ENCODE results near the gene ACOX1.

ACOX1 gene

GRCh38 chr17:75904749-75905521 is 74.0 kb downstream of the ACOX1 start, which contains the start of gene MRPL38:
TSS of gene MRPL38 (minus strand) at chr17:75904884. CDS start at chr17:75904875, 9 bp downstream.
- DNase-seq = peak; percentile 98

GRCh38 chr17:75902406-75902805 is 76.6 kb downstream of the ACOX1 start:
- no peak for DNase-seq

DNA sequence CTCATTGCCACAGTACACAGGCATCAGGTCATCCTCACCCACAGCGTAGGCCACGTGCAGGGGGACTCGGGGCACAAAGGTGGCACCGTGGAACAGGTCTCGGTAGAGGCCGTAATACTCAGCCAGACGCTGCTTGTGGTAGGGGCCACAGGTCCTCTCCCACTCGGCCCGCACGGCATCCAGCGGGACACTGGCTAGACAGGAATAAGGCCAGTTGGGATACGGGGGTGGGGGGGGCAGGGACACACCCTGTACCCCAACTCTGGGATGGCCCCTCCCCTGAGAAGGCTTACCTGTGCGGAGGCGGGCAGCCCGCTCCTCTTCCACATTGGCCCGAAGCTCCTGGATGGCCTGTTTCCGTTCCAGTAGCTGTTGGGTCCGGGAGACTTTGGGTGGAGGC is 77.2 kb downstream of the ACOX1 start:
- no peak for DNase-seq

GRCh38 chr17:75900691-75901533 is 78.1 kb downstream of the ACOX1 start:
- DNase-seq = no peak

DNA sequence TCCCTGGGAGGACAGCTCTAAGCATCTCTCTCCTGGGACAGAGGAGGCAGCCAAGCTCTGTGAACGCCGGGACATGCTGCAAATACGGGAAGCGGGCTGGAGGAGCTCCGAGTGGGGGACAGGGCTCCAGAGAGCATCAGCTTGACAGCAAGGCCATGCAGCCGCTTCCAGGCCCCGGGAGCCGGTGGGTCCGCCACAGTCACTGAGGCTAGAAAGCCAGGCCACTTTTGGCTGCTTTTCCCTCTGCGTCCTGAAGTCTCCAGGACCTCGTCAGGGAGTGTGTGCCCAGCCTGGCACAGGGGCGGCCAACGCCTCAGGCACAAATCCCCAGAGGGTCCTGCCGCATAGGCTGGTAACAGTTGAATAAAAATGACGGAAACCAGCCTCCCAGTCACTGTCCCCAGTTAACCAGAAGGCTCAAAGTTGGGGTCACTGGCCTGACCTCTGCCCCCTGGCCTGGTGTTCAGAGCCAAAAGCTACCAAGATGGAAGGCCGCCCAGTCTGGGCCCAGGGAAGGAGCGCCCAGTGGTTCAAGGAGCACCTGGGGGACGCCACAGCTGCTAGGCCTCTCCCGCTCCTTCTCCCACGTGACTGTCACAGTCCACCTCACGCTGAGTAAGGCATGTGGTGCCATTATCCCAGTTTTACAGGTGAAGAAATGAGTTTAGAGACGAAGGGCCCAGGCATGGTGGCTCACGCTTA is 79.0 kb downstream of the ACOX1 start:
- DNase-seq = no peak

- no peak for DNase-seq
Measured at GRCh38 chr17:75899353-75899752, 79.6 kb downstream of the ACOX1 start.

- DNase-seq = no peak
Measured at GRCh38 chr17:75898791-75899190, 80.2 kb downstream of the ACOX1 start.

DNA sequence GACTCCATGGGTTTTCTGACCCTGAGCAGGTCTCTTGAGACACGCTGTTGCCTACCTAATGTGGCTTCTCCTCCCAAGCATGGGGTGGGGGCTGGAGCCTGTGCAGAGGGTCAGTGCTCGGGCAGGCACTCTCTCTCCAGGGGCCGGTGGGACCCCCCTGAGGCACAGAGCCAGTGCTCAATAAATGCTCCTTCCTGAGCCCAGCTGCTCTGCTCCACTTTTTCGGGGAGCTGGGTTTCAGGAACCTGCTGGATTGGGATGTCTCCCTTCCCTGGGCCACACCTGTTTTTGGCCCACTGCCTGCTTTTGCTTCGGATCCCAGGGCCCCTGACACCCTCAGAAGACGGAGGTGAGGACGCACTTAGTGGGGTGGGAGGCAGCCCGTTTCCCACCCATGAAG is 80.9 kb downstream of the ACOX1 start:
- DNase-seq = no peak

DNA sequence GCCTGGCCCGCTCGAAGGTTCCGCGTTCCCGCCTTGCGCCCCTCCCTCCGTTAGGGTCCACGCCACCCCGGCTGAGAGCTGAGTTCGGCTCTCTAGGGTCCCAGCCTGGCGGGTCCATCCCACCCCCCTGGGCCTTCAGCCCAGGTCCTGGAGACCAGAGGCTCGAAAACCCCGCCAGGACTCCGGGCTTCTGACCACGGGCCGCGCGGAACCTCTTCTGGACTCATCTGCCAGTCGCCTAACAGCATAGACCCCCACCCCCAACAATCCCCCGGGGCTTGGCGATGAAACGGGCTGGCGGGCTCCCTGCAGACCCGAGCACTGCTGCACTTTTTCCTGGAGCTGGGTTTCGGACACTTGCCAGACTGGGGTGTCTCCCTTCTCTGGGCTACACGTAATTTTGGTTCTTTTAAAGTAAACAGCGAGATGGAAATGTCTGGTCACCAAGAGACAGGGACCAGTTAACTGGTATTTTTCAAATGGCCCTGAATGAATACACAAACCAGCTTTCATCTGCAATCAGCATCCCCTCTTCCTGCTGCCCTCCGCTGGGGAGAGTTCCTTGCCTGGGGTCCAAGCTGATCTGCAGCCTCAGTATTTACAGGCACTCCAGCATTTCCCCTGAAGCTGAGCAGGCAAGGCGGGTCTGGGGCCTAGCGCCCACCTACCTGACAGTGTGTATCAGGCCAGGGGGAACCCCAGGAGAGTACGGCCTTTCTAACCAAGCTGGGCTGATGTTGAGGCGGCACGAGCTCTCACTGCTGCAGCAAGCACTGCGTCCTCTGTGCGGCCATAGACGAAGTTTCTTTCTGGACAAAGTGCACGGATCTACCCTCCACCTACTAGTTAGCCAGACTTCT is 81.6 kb downstream of the ACOX1 start:
- no peak for DNase-seq

DNA sequence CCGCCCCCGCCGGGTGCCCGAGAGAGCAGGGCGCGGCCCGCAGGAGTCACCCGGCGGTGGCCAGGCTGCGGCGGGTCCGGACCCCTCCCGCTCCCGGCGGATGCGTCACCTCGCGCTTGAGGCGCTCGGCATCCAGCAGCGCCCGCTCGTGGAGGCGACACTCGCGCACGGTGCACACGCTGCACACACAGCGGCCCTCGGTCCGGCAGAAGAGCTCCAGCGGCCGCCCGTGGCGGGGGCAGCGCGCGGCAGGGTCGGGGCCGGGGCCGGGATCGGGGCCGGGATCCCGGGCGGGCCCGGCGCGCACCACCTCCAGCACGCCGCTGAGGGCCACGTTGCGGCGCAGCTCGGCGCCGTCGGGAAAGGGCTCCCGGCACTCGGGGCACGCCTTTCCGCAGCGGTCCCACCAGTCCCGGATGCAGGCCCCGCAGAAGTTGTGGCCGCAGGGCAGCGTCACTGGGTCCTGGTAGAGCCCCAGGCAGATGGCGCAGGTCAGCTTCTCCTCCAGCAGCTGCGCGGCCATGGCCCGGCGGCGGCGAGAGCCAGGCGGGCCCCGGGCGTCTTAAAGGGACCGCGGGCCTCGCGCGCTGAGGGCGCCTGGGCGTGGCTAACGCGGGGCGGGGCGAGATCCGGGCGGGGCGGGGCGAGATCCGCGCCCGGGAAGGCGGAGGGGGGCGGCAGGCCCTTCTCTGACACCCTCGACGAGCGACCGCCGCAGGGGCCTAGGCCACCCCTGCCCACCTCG is 82.4 kb downstream of the ACOX1 start, which contains the start of gene TRIM65:
TRIM65 (minus strand) TSS at position 537 of the 745 bp plus-strand sequence; CDS start at position 523, 14 bp downstream.
- DNase-seq = peak; percentile 87

DNA sequence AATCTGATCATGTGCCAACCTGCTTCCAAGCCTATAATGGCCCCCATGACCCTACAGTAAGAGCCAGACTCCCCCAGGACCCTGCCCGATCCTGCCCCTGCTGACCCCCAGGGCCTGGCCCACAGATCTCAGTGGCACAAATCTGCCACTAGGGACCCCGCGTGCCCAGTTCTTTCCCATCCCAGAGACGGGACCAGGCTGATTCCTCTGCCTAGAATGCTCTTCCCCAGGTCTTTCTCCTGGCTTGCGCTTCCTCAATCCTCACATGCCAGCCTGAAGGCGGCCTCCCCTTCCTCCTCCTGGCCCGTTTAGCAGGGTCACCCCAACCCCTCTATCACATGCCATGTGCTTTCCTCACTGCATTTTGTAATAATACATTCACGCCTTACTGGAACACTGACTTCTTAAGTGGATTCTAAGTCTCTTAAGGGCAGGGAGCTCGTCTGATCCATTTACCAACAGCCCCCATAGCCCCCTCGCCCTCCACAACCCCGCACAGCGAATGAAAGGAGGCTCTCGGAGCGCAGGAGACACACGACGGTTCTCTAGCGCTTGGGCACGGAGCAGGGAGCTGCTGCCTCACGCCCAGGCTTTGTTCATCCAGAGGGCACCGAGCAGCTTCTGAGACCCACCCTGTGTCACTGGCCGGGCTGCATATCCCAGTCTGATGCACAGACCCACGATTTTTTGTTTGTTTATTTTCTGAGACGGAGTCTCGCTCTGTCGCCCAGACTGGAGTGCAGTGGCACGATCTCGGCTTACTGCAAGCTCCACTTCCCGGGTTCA is 83.4 kb downstream of the ACOX1 start:
- DNase-seq = peak; percentile 43

DNA sequence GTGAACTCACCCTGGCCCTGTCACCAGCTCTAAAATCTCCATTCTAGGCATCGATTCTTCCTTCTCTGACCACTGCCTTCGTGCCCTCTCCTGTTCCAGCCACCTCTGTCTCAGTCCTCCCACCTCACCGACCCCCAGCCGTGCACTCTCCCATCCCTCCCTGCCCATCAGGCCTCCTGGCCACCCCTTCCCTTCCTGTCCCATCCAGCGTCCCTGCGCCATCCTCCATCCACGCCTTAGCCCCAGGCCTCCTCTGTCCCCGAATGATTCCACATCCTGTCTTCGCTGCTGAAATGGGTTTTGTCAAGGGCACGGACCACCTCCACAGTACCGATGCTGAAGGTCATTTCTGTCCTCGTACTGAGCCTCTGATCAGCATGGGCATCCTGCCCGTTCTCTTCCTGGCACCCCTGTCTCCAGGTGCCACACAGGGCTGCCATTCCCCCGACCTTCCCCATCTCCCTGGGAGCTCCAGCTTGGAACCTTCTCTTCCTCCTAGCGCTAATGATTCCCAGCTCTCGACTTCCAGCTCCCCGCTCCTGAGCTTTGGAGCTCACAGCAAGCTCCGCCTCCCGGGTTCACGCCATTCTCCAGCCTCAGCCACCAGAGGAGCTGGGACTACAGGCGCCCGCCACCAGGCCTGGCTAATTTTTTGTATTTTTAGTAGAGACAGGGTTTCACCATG is 84.8 kb downstream of the ACOX1 start:
- no peak for DNase-seq

- DNase-seq = no peak
Measured at GRCh38 chr17:75893305-75894048, 85.5 kb downstream of the ACOX1 start.

GRCh38 chr17:75892556-75893224 is 86.3 kb downstream of the ACOX1 start:
- DNase-seq = no peak

GRCh38 chr17:75891605-75892555 is 87.1 kb downstream of the ACOX1 start:
- no peak for DNase-seq
